GM21526 (cell line): ENCODE results near the gene NOVA2.

Experiments used
- ATAC-seq: cut with Tn5 transposase; IDR thresholded peaks from one replicate; pipeline ENCODE4 v1.9.1; 2021; ENCODE audit warnings: moderate library complexity; ENCODE audit not compliant: unreplicated experiment, low FRiP score

Gene NOVA2

GRCh38 chr19:46000491-46001246, 27.0 kb upstream of the NOVA2 start:
- ATAC-seq: no peak

GRCh38 chr19:45999653-46000121, 26.0 kb upstream of the NOVA2 start:
- ATAC-seq: no peak

- no peak for ATAC-seq
These were observed 25.2 kb upstream of the NOVA2 start for GRCh38 chr19:45998834-45999233.

DNA sequence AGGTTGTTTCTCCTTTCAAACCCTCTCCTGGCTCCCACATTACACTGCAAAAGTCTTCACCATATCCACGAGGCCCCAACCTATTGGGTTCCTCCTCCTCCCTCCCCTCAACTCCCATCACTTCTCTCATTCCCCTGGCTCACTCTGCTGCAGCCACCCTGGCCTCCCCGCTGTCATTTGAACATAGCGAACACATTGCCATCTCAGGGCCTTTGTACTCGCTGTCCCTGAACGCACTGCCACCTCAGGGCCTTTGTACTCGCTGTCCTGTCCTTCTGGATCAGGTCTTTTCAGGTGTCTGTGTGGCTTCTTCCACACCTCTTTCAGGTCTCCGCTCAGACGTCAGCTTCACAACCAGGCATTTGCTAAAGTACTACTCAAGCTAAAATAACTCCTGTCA, 23.3 kb upstream of the NOVA2 start:
- ATAC-seq: no peak

DNA sequence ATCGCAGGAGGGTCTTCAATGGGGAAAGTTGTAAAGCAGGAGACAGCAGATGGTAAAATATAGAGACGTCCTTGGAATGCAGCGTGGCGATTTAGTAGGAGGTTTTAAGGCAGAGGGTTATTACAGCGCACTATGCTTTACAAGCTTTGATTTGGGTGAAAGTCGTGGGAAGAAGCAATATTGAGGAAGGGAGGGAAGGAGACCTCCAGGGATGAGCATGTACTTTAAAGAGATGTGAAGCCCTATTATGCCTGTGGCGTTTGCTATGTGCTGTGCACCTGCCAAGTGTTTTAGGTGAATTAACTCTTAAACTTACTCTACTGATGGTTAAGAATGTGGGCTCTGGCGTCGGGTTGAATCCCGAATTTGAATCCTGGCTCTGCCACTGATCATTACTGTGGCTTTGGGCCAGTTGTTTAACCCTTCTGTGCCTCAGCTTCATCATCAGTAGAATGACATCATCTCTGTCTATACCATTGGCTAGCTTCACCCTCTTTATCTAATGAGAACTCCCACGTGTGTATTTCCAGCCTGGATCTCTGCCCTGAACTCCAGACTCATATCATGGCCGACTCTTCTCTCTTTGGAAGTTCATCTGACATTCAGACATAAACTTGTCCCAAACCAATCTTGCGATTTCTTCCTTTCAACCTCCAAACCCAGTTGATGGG, 22.2 kb upstream of the NOVA2 start:
- ATAC-seq: no peak

DNA sequence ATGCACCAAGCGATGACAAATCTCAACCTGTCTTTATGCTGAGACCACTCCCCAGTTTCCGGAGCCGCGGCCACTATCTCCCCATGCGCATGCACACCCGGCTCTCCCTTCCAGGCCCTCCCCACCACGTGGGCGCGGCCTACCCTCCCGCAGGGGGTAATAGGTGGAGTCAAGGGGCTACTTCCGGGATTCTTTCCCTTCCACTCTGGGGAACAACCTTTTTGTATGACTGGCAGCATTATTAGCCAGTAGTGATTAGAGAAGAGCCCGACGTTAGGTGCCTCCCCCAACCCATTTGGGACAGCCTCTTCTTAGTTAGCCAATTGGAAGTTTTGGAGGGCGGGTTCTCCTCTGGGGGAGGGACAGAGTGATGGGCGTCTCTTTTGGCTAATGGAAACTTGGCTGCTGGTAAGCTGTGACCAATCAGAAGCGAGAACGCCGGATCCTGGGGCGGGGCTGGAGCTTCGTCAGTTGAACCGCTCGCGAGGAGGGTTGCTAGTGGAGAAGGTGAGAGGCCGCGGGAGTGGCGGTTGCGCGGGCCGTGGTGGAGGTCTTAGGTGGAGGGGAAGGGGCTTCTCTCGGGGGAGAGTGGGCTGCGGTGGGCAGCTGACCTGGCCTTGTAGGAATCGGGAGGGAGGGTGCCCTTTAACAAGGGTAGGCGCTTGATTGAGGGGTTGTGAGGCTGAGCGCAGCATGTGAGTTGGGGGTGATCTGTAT, 21.5 kb upstream of the NOVA2 start, which contains the start of gene CCDC61:
TSS of gene CCDC61 (plus strand) at position 470 of the 717 bp plus-strand sequence. CDS start 7,552 bp downstream, outside the sequence.
- peak; percentile 94 for ATAC-seq

GRCh38 chr19:45994456-45994997, 20.9 kb upstream of the NOVA2 start:
- no peak for ATAC-seq

DNA sequence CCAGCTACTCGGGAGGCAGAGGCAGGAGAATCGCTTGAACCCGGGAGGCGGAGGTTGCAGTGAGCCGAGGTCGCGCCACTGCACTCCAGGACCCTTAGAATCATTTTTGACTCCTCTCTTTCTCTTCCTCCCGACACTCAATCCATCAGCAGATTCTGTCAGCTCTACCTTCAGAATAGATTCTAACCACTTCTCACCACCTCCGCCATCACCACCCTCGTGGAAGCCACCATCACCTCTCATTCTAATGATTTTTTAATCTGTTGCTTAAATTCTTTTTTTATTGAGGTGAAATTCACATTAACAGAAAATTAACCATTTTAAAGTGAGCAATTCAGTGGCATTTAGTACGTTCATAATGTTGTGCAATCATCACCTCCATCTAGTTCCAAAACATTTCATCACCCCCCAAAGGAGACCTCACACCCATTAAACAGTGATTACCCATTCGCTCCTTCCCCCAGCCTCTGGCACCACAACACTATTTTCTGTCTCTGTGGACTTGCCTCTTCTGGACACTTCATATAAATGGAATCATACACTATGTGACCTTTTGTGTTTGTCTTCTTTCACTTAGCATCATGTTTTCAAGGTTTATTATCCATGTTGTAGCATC, 16.6 kb upstream of the NOVA2 start:
- ATAC-seq: no peak

DNA sequence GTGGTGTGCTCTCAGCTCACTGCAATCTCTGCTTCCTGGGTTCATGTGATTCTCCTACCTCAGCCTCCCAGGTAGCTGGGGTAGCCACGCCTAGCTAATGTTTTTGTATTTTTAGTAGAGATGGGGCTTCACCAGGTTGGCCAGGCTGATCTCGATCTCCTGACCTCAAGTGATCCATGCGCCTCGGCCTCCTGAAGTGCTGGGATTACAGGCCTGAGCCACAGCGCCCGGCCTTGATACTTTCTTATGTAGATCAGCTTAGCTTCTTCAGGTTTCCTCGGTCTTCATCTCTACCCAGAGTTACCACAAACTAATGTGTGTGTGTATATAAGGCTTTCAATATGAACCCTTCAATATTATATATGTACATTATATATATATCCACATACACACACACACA, 11.7 kb upstream of the NOVA2 start:
- ATAC-seq: no peak

- no peak for ATAC-seq
These were observed 7.7 kb upstream of the NOVA2 start for GRCh38 chr19:45981350-45981749.

DNA sequence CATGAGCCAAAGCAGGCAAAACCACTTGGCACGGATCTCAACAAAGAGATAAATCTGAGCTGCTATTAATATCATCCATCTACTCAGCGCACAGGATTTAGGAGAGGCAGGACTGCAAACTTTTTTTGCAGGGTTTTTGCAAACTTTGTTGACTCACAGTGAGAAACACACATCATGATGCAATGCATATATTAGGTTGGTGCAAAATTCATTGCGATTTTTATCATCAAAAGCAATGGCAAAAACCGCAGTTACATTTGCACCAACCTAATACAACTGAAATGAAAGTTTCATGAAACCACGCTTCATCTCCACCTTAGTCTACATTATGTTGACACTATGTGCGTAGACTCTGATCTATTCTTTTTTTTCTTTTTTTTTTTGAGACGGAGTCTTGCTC, 4.5 kb upstream of the NOVA2 start:
- ATAC-seq: no peak

GRCh38 chr19:45976178-45976577, 2.5 kb upstream of the NOVA2 start:
- ATAC-seq: no peak

DNA sequence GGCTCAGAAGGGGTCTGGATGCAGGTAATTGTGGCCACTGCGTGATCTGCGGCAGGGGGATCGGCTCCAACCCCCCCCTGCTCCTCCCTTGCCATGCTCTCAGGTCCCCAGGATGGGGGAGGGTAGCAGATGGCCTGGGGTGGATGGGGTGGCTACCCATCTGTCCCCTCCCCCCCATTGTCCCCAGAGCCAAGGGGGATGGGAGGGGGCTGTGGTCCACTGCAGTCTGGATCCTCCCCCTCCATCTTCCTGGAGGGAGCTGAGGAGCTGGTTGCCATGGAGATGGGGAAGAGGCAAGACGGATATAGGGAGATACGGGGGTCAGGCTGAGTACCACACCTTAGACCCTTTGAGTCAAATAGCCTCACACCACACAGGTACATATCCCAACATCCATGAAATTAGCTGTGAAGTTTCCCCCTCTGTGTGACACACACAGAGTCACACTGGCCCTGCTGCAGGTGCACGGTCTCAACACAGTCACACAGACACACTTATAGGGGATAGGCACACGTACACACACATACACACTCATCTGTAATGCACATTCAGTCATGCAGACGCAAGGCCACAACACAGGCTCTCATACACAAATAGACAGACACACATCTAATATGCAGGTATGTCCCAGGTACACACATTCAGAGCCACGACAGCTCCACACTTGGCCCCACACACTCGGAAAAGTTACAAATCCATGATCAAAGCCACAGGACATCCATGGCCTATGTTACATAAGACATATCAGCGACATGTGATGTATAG, 1.8 kb upstream of the NOVA2 start:
- no peak for ATAC-seq

- ATAC-seq: no peak
These were observed 621 bp downstream of the NOVA2 start for GRCh38 chr19:45972947-45973540.

DNA sequence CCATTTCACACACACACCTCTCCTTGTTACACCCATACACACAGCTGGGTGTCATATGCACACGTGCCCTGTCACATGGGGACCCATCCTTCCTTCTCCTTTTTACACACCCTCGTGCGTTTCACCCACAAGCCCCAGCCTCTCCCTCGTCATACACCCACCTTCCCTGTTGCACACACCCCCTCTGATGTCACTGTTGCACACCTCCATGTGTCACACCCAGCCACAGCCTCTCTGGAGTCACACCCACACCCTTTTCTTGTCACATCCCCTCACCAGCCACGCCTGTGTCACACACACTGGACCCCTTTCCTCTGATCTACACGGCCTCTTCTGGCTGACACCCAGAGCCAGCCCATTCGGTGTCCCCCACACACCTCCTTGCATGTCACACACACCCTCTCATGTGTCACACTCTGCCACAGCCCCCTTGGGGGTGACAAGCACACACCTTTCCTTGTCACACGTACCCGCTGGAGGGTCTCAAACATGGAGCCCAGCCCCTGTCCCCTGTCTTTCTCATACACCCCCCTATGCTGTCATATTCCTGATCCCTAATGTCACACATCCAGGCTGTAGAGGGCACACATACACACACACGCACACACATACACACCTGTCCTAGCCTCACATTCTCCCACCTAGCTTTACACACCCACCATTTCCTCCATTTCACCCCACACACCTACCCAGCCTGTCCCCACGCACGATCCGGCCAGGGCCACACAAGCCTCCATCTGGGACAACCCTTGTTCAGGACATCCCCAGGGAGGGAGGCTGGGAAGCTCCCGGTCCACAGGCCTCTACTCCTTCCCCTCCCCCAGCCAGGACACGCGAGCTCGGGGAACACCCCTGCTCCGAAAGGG, 1.4 kb downstream of the NOVA2 start:
- ATAC-seq: no peak

DNA sequence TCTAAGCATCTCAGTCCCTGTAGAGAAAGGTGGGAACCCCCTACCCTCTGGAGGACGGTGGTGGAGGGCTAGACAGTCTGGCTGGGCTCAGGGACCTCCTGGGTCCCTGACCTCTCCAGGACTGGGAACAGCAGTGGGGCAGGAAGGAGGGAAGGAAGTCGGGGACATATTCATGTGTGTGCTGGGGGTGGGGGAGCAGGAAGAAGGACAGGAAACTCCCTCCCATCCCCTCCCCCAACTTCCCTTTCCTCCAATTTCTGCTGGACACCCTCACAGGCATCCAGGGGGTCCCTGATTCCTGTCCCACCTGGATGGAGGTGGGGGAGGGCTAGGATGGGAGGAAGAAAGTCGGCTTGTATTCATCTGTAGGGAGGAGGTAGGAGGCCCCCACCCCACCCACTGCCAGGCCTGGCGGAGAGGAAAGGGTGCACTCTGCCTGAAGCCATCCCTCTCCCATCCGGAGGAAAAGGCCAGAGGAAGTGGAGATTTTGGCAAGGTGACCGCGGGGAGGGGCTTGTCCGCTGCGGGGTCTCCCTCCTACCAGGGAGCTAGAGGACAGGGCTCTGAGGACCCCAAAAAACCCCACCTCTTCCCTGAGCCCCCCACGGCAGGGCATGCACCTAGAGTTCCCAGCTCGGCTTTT, 2.3 kb downstream of the NOVA2 start:
- no peak for ATAC-seq

DNA sequence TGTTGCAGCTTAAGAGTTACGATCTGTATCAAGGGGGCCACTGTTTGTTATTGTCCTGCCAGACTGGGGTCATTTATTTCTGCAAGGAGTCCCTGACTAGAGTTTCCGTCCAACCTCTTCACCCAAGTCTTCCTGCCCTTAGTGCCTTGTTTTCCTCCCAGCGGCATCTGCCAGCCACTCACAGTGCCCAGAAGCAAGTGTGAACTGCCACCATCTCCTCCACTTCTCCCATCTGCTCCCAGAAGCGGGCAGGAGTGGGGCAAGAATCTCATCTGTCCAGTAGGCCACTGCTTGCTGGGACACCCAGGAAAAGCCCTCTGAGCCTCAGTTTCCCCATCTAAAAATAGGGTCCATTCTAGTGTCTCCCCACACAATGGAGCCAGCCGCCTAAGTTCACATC, 4.0 kb downstream of the NOVA2 start:
- ATAC-seq: no peak

- no peak for ATAC-seq
These were observed 5.0 kb downstream of the NOVA2 start for GRCh38 chr19:45968626-45969025.
